DMS 273 treated with DMSO at 0.1 percent for 48 hours (cell line): ENCODE data around the gene CD300LF.
A peak's percentile ranks its signal among the peaks of the same experiment; 100 is the strongest.

Source experiments
- DNase-seq: peaks from one replicate; lab custom pipeline; 2025; lab: John Stamatoyannopoulos, UW

Gene CD300LF

GRCh38 chr17:74745548-74746177 lies 32.9 kb upstream of the CD300LF start:
- no peak for DNase-seq

- DNase-seq, result no peak
Measured at GRCh38 chr17:74744714-74745547, 32.2 kb upstream of the CD300LF start.

- DNase-seq, result no peak
Measured at GRCh38 chr17:74744349-74744713, 31.6 kb upstream of the CD300LF start.

GRCh38 chr17:74743755-74744154 lies 31.0 kb upstream of the CD300LF start:
- DNase-seq, result no peak

- no peak for DNase-seq
Measured at GRCh38 chr17:74742978-74743545, 30.3 kb upstream of the CD300LF start.

GRCh38 chr17:74742153-74742515 lies 29.4 kb upstream of the CD300LF start:
- no peak for DNase-seq

- no peak for DNase-seq
Measured at GRCh38 chr17:74740641-74741387, 28.1 kb upstream of the CD300LF start.

- DNase-seq, result no peak
Measured at GRCh38 chr17:74740173-74740572, 27.4 kb upstream of the CD300LF start.

GRCh38 chr17:74739227-74739831 lies 26.6 kb upstream of the CD300LF start:
- DNase-seq, result no peak

GRCh38 chr17:74738051-74738996 lies 25.6 kb upstream of the CD300LF start:
- no peak for DNase-seq

- peak; percentile 17 for DNase-seq
Measured at GRCh38 chr17:74737299-74738050, 24.8 kb upstream of the CD300LF start.

- DNase-seq, result no peak
Measured at GRCh38 chr17:74736513-74737298, 24.0 kb upstream of the CD300LF start, which contains the start of gene RAB37. RAB37 (plus strand) TSS chr17:74737256; CDS start chr17:74737273, 17 bp downstream.

GRCh38 chr17:74734256-74734655 lies 21.5 kb upstream of the CD300LF start:
- DNase-seq, result no peak

GRCh38 chr17:74733365-74734122 lies 20.8 kb upstream of the CD300LF start:
- DNase-seq, result no peak

- DNase-seq, result no peak
Measured at GRCh38 chr17:74732042-74732867, 19.5 kb upstream of the CD300LF start.

GRCh38 chr17:74731347-74731605 lies 18.6 kb upstream of the CD300LF start:
- DNase-seq, result no peak

GRCh38 chr17:74730491-74731346 lies 18.0 kb upstream of the CD300LF start:
- no peak for DNase-seq
